HG02970 (cell line): ENCODE results near the gene IMMP2L.

Experiments
- ATAC-seq: cut with Tn5 transposase; IDR thresholded peaks from one replicate; pipeline ENCODE4 v1.9.1; 2021; ENCODE audit warnings: mild to moderate bottlenecking, moderate library complexity, moderate number of reproducible peaks; ENCODE audit not compliant: unreplicated experiment, low FRiP score

IMMP2L gene

GRCh38 chr7:110803602-110804143, 758.6 kb downstream of the IMMP2L start:
- ATAC-seq, result no peak

- ATAC-seq, result peak; percentile 74
These were observed 760.8 kb downstream of the IMMP2L start for GRCh38 chr7:110801502-110801901.

GRCh38 chr7:110800984-110801383, 761.3 kb downstream of the IMMP2L start:
- ATAC-seq, result no peak

- no peak for ATAC-seq
These were observed 764.6 kb downstream of the IMMP2L start for GRCh38 chr7:110797656-110798055.

GRCh38 chr7:110790992-110791391, 771.3 kb downstream of the IMMP2L start:
- ATAC-seq, result no peak

- no peak for ATAC-seq
These were observed 775.8 kb downstream of the IMMP2L start for GRCh38 chr7:110786328-110786965.

GRCh38 chr7:110784749-110785148, 777.5 kb downstream of the IMMP2L start:
- no peak for ATAC-seq

GRCh38 chr7:110780712-110781111, 781.6 kb downstream of the IMMP2L start:
- no peak for ATAC-seq

GRCh38 chr7:110779339-110779738, 783.0 kb downstream of the IMMP2L start:
- ATAC-seq, result no peak

- ATAC-seq, result no peak
These were observed 787.2 kb downstream of the IMMP2L start for GRCh38 chr7:110775046-110775445.

GRCh38 chr7:110774071-110774470, 788.2 kb downstream of the IMMP2L start:
- ATAC-seq, result no peak

GRCh38 chr7:110772615-110773014, 789.7 kb downstream of the IMMP2L start:
- ATAC-seq, result no peak

- no peak for ATAC-seq
These were observed 790.6 kb downstream of the IMMP2L start for GRCh38 chr7:110771717-110772116.

GRCh38 chr7:110767550-110768110, 794.7 kb downstream of the IMMP2L start:
- no peak for ATAC-seq

GRCh38 chr7:110766864-110767263, 795.4 kb downstream of the IMMP2L start:
- no peak for ATAC-seq

- ATAC-seq, result no peak
These were observed 797.4 kb downstream of the IMMP2L start for GRCh38 chr7:110764852-110765251.

GRCh38 chr7:110762546-110763225, 799.6 kb downstream of the IMMP2L start:
- no peak for ATAC-seq

GRCh38 chr7:110760341-110760740, 802.0 kb downstream of the IMMP2L start:
- no peak for ATAC-seq

- ATAC-seq, result no peak
These were observed 803.2 kb downstream of the IMMP2L start for GRCh38 chr7:110759069-110759468.

GRCh38 chr7:110754649-110755048, 807.6 kb downstream of the IMMP2L start:
- ATAC-seq, result no peak

- ATAC-seq, result no peak
These were observed 811.2 kb downstream of the IMMP2L start for GRCh38 chr7:110750931-110751605.
